ENCODE data around the gene HCRTR1.

The HCRTR1 gene

DNA sequence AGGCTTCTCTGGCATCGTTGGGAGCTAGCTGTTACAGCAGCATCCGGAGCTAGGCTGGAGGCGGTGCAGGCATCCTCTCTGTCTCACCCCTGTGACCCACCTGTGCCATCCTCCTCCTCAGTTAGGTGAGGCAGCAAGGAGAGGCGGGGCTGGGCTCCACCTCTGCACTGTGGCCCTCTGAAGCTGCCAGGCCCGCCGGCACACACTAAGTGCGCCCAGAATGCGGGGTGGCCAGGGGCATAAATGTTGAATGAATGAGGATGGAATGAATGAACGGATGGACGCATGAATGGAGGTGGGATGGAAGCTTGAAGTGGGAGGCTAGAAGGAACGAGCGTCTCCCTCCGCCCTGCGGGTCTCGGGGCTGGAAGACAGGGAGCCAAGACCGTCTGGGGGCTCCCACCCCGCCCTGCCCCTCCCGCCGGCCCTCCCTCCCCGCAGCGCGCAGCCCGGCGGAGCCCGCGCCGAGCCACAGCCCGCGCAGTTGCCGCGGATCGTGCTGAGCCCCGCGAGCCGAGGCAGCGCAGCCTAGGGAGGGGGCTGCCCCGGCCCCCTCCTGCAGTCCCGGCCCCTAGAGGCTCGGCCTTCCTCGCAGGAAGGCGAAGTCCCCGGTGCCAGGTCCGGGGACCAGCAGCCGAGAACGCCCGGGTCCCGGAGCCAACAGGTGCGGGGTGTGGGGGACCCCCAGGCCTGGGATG is at the start of gene HCRTR1:
TSS of gene HCRTR1 (plus strand) at position 472 of the 698 bp plus-strand sequence. CDS start 1,504 bp downstream, outside the sequence.
- DNase-seq (ENCODE audit: low read depth): no peak
- peak within 1 kb of the TSS; percentile 53 for H3K4me3 ChIP-seq (ENCODE audit: low read depth, low read length)
- TF ChIP-seq, protein P1, sequence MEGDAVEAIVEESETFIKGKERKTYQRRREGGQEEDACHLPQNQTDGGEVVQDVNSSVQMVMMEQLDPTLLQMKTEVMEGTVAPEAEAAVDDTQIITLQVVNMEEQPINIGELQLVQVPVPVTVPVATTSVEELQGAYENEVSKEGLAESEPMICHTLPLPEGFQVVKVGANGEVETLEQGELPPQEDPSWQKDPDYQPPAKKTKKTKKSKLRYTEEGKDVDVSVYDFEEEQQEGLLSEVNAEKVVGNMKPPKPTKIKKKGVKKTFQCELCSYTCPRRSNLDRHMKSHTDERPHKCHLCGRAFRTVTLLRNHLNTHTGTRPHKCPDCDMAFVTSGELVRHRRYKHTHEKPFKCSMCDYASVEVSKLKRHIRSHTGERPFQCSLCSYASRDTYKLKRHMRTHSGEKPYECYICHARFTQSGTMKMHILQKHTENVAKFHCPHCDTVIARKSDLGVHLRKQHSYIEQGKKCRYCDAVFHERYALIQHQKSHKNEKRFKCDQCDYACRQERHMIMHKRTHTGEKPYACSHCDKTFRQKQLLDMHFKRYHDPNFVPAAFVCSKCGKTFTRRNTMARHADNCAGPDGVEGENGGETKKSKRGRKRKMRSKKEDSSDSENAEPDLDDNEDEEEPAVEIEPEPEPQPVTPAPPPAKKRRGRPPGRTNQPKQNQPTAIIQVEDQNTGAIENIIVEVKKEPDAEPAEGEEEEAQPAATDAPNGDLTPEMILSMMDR (conservative IDR thresholded peaks at IDR 0.05; ENCODE audit: low read depth, low read length): no peak

DNA sequence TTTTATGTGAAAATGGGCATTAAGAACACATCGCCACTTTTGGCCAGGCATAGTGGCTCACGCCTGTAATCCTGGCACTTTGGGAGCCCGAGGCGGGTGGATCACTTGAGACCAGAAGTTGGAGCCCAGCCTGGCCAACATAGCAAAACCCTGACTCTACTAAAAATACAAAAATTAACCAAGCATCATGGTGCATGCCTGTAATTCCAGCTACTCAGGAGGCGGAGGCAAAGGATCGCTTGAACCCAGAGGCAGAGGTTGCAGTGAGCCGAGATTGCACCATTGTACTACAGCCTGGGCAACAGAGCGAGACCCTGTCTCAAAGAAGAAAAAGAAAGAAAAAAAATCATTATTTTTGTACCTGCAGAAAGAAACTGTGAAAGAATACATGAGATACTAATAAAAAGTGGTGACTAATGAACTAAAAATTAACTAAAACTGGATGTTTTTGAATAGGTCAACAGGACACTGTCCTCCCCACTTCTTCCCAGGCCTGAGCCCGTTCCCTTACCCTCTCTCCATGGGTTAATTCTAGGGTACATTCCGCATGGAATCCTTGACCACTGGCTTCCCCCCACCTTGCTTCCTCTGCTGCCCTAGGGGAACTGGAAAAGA is 49.4 kb upstream of the HCRTR1 start:
- no peak overlapping the region for H3K4me3 ChIP-seq (ENCODE audit: low read depth, low read length)
- TF ChIP-seq, protein P1 (conservative IDR thresholded peaks at IDR 0.05; ENCODE audit: low read depth, low read length): no peak
- no peak for DNase-seq (ENCODE audit: low read depth)

DNA sequence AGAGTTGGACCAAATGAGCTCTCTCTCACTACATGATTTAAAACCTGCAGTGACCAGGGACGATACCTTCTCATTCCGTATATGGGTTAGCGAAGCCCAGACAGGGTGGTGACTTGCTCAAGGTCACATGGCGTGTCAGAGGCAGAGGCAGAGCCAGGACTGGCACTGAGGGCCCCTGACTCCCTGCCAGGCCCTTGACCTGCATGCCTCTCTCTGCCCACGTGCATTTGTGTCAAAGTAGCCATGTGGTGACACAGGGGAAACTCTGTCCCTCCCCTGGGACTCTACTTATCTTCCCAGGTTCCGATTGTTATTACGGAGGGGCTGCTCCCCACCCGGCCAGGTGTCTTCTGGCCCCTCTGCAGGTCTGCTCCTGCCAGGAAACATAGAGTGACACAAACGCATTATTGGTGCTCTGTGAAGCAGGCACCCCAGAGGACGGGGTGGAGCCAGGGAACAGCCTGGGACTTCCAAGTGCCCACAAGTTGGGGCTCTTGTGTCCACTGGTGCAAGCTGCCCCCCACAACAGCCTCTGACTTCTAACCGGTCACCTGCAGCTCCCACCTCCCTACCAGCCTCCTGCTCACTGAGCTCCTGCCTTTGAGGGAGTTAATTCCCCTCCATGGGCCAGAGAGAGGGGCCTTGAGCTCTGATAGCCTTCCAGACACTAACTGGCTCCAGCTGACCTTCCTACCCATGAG is 48.4 kb upstream of the HCRTR1 start:
- H3K4me3 ChIP-seq (ENCODE audit: low read depth, low read length): no peak overlapping the region
- no peak for DNase-seq (ENCODE audit: low read depth)
- TF ChIP-seq, protein P1 (conservative IDR thresholded peaks at IDR 0.05; ENCODE audit: low read depth, low read length): no peak

DNA sequence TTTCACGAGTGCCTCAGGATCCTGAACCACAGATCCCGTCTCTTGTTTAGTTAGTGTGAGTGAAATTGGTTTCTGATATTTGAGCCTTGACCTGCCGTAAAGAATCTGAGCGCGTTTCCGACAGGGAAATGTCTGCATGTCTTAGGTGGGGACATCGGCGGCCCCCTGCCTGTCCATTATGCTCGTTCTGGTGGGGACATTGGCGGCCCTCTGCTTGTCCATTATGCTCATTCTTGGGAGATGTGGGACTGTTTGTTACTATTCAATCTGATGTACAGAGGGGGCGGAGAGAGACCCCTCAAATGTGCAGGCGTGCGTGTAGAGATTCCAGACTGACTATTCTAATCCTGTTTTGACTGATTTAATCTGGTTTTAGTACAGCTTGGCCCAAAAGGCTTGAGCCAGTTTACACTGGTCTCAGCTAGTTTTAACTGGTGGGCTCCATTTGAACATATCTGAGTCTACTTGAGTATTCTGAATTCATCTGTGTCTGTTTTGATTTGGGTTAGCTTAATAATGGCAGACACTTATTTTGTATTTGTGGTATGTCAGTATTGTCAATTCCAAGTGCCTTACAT is 47.8 kb upstream of the HCRTR1 start:
- DNase-seq (ENCODE audit: low read depth): no peak
- no peak overlapping the region for H3K4me3 ChIP-seq (ENCODE audit: low read depth, low read length)
- TF ChIP-seq, protein P1 (conservative IDR thresholded peaks at IDR 0.05; ENCODE audit: low read depth, low read length): no peak

DNA sequence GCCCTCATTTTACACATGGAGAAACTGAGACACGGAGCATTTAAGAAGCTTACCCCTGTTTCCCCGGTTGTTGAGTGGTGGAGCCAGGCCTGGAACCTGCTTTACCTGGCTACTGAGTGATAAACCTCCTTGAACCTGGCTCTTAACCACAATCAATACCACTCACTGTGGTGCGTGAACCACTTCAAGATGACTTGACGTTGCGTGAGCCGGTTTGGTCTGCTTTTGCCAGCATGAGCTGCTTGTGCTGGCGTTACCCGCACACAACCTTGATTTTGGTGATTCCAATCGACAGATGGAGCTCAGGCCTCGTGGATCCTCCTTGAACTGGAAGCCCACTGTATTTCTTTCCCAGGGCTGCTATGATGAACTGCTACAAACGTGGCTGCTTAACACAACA is 47.3 kb upstream of the HCRTR1 start:
- H3K4me3 ChIP-seq (ENCODE audit: low read depth, low read length): no peak overlapping the region
- no peak for DNase-seq (ENCODE audit: low read depth)
- TF ChIP-seq, protein P1 (conservative IDR thresholded peaks at IDR 0.05; ENCODE audit: low read depth, low read length): no peak

DNA sequence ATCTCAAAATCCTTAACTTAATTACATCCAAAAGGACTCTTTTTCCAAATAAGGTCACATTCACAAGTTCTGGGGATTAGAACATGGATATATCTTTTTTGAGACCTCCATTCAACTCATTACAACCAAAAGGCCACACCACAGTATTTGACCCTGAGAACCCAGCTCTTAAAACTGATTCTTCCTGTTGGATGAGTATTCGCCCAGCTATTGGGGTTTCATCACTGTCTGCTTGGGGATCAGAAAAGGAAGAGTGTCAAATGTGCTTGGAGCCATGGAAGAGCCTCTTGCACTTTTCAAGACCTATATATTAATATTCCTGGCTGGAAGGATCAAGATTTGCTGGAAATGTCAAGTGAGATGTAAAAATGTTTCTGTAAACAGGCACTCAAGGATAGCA is 46.6 kb upstream of the HCRTR1 start:
- no peak overlapping the region for H3K4me3 ChIP-seq (ENCODE audit: low read depth, low read length)
- TF ChIP-seq, protein P1 (conservative IDR thresholded peaks at IDR 0.05; ENCODE audit: low read depth, low read length): no peak
- peak; percentile 45 for DNase-seq (ENCODE audit: low read depth)

Data from choroid plexus epithelial cell (primary cell).